Heart left ventricle (tissue), 13 donors: ENCODE measurements around the gene SLC49A3.

Experiments used
- POLR2A ChIP-seq, 2 donors: fragments of 450-650 bp; IDR thresholded peaks; one replicate each; pipeline ENCODE4 v1.6.1; 2017; ENCODE audit warnings: antibody characterized with exemption in 2 of 2, mild to moderate bottlenecking in 2 of 2, moderate library complexity in 2 of 2
- TF ChIP-seq, protein P1 (sequence below), 12 donors: fragments of 200-600 bp; sonication (generic) in 4 of 12; IDR thresholded peaks; one replicate each; pipeline versions ENCODE4 v1.5.0 to v1.8.0; 2018 to 2022; ENCODE audit warnings: antibody characterized with exemption in 12 of 12, mild to moderate bottlenecking in 5 of 12
- donor health status: ischemic (EF 13 %, LVEDD 7.1; RV severe dilation, severe dysfunction).
- donor health status: DM: no; HTN: yes; CAD: no.
- donor health status: DM: no; HTN: no; CAD: no.
- donor health status: ischemic (EF 25% LVEDD 6.9; RV normal size, moderate dysfunction).
- donor health status: ischemic (EF 25% LVEDD 5.7; RV mildly dilated, moderate dysfunction).
- donor health status: ischemic (EF 35%, LVEDD 5.7; RV mildly dilated, moderate dysfunction).
- donor health status: nonischemic (EF 11% LVEDD 7.7; RV severe dilation, severe dysfunction).
- donor health status: DM: yes; HTN: yes; CAD: no.
- donor health status: PGD.
- donor health status: ischemic (EF 29% LVEDD 5.4; RV normal size, mild dysfunction).
- donor health status: nonischemic (EF 23%, LVEDD 6.1; RV moderate dilation, normal function).

DNA sequence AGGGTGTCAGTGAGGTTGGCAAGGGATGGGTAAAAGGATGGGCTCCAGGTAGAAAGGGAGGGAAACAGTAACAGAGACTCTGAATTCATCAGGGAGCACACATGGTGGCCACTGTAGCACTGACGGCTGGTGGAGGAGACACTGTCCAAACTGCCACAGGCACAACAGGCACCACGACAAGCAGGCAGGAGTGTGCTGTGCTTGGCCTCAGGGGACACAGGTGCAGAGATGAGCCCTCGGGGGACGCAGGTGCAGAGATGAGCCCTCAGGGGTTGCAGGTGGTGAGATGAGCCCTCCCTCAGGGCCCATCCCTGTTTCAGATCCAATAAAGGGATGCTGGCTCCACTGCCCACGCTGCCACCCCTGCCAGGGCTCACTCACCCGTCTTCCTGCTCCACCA lies 56.0 kb downstream of the SLC49A3 start:
- TF ChIP-seq, protein P1, sequence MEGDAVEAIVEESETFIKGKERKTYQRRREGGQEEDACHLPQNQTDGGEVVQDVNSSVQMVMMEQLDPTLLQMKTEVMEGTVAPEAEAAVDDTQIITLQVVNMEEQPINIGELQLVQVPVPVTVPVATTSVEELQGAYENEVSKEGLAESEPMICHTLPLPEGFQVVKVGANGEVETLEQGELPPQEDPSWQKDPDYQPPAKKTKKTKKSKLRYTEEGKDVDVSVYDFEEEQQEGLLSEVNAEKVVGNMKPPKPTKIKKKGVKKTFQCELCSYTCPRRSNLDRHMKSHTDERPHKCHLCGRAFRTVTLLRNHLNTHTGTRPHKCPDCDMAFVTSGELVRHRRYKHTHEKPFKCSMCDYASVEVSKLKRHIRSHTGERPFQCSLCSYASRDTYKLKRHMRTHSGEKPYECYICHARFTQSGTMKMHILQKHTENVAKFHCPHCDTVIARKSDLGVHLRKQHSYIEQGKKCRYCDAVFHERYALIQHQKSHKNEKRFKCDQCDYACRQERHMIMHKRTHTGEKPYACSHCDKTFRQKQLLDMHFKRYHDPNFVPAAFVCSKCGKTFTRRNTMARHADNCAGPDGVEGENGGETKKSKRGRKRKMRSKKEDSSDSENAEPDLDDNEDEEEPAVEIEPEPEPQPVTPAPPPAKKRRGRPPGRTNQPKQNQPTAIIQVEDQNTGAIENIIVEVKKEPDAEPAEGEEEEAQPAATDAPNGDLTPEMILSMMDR (IDR thresholded peaks at IDR 0.05), result no peak
- TF ChIP-seq POLR2A (IDR thresholded peaks at IDR 0.05), result no peak
